ENCODE results near the gene PSMC3.

Gene PSMC3

GRCh38 chr11:47374720-47375019 lies 51.6 kb downstream of the PSMC3 start:
- no peak for DNase-seq

GRCh38 chr11:47373876-47374719 lies 52.1 kb downstream of the PSMC3 start:
- peak; percentile 86 for DNase-seq

- no peak for DNase-seq
Measured at GRCh38 chr11:47372422-47372821, 53.8 kb downstream of the PSMC3 start.

GRCh38 chr11:47369676-47370075 lies 56.6 kb downstream of the PSMC3 start:
- no peak for DNase-seq
